Spleen (tissue), 7 donors: ENCODE measurements around the gene KIAA0040.

Experiments
- CTCF ChIP-seq, 11 experiments: fragments of 200-600 bp in 7 of 11; fragments of 450-650 bp in 4 of 11; sonication (generic) in 4 of 11; IDR thresholded peaks in 8 of 11; conservative IDR thresholded peaks in 3 of 11; 1 replicate in 7 of 11; 2 replicates in 4 of 11; pipeline versions ENCODE4 v1.4.0 to v1.8.0; 2016 to 2021; ENCODE audit warnings: antibody characterized with exemption in 11 of 11, inconsistent platforms in 4 of 11, mild to moderate bottlenecking in 1 of 11
- POLR2A ChIP-seq, 3 donors: fragments of 450-650 bp; IDR thresholded peaks; one replicate each; pipeline ENCODE4 v1.5.1; 2017; ENCODE audit warnings: antibody characterized with exemption in 3 of 3, mild to moderate bottlenecking in 1 of 3
- donor health status: DM: no; HTN: no; CAD: no; lungs with moderate emphysema.
- donor health status: DM: no; HTN: no; CAD: no.
- donor health status: DM: no; HTN: no; CAD: no.

GRCh38 chr1:175129997-175130648 is 62.5 kb downstream of the KIAA0040 start:
- no peak for TF ChIP-seq POLR2A (IDR thresholded peaks at IDR 0.05)
- no peak for TF ChIP-seq CTCF (IDR thresholded peaks at IDR 0.05 in 8 of 11, conservative IDR thresholded peaks at IDR 0.05 in 3 of 11)
